G401.6 (cell line): Measurements from ENCODE around the gene ZSCAN18.

Experiments
- FAIRE-seq: peaks from 2 replicates; lab custom pipeline; 2012; peaks lifted over from hg19 to GRCh38; lab: Jason Lieb, UNC

Gene ZSCAN18

DNA sequence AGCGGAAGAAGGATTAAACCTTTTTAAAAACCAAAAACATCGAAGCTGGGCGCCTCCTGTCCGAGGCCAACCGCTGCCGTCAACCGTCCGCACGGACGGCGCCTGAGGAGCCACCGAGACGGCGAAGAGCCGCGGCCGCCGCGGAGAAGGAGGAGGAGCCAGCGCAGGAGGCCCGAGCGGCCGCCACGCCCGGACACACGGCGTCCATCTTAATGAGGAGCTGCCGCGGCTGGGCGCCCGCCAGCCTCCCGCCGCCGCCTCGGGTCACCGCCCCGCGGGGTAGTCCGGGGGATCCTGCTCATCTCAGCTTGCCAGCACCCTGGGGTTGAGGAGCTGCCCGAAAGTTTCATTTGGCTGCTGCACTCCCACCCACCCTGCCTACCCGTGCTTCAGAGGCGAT lies 53.6 kb downstream of the ZSCAN18 start:
- FAIRE-seq: no peak

DNA sequence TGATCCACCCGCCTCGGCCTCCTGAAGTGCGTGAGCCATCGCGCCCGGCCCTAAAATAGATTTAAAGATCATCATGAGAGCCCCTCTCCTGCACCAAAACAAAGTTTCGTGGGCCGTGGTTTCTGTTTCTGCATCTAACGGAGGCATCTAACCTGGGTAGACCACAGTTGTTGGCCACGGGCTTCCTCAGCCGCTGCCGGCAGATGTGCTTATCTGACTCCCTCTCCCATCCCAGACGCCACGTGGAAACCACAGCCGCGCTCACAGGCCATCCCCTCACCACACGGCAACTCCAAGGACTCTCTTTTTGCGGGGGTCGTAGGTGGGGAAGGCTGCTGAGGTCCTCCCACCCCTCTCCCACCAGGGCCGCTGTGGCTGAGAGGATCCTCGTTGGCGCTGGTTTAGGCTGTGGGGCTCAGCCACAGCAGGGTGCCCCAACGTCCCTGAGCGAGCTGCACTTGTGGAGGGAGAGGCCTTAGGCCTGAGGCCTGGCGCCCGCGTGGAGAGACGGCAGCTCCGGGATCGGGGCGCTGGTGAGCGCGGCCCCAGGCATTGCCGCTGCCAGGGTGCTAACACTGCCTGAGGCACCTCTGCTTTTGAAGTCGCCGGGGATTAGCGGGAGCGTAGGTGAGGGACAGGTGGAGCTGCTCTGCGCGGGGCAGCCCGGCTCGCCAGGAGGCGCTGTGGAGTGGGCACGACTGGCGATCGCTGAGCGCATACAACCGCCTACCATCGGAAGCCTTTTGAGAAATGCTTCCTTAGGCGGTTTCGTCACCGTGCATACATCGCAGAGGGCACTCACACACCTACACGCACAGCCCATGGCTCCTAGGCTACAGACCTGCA lies 55.3 kb downstream of the ZSCAN18 start:
- no peak for FAIRE-seq

DNA sequence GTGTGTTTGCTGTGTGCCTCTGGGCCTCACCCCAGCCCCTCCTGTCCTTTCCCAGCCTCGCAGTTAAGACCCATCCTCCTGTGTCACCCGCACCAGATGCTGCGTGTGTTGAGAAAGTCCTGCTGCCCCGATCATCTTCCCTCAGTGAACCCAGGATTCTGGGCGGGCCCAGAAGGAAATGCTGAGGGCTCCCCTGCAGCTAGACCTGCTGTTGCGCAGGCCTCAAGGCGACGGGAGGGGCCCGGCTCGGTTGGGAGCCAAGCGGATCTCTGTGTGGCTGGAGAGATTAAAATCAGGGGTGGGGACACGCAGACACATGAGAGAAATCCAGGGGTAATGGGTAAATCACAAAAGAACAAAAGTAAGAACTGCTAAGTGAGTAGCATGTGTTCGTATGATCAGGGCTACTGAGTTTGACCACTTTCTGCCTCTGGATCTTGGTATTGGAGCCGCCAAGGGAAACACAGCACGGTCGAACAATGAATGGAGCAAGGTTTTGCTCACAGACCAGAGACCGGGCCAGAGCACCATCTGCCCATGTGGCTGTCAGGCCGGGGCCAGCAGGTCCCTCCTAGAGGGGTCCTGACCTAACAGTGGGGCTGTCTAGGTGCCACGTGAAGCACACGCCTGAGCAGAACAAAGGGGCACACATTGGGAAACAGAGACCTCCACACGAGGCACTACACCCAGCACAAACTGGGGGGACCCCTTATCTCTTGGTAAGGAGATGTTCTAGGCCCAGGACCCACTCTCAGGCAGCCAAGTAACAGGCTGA lies 57.1 kb downstream of the ZSCAN18 start:
- FAIRE-seq: no peak

DNA sequence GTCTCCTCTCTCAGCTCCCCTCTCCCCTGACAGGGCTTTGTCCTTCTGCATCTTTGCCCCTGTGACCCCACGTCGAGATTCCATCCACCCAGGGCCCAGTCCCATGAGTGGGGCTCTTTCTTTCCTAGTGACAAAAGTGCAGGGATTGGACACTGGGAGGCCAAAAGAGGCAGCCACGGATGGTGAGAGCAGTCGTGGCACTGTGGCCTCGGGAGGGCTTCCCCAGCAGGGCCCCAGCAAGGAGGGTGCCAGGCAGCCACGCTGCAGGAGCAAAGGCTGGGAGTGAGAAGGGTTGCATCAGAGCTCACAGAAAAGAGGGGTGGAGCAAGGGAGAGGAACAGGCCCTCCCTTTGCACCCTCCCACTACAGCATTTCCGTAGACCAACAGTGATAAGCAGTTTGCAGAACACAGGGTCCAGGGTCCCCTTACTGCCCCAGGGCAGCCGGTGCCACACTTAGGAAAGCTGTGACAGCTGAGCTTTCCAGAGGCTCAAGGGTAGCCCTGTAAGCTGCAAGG lies 59.3 kb downstream of the ZSCAN18 start:
- no peak for FAIRE-seq

DNA sequence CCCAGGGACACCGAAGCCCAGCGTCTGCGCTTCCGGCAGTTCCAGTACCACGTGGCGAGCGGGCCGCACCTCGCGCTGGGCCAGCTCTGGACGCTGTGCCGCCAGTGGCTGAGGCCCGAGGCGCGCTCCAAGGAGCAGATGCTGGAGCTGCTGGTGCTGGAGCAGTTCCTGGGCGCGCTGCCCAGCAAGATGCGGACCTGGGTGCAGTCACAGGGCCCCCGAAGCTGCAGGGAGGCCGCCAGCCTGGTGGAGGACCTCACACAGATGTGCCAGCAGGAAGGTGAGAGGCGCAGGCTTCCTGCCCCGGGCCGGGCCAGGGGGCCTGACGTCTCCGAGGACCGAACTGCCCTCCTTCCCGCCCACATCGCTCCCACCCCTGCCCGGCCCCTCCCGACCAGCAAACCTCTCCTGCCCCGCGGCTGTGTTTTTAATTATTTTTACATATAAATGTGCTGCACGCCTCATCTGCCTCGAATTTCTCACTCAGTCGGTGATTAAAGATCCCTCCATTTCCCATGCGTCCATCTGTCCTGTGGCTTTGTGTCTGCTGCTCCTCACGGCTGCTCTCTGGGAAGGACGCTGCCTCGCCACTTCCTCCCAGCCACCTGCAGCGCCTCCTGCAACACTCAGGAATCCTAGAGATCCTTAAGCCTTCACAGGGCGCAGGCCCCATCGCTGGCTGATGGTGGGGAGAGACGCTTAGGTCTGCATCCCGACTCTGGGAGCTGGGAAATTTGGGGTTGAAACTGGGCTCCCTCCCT lies 59.9 kb downstream of the ZSCAN18 start:
- no peak for FAIRE-seq

DNA sequence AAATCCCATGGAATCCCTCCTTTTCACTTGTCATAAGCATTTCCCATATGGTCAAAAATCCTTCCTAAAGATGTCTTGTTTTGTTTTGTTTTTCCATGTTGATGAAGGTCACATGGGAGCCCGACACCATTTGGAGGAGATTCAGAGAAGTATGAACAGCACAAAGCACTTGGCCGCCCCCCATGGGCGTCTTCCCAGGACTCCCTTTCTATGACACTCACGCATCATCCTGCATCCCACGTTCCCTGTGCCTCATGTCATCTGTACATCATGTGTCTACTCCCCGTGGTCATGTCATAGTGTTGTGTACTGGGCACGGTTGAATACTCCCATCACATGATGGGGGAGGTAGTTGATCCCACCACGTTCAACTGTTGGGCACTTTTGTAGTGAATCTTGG lies 62.2 kb downstream of the ZSCAN18 start:
- FAIRE-seq: no peak

DNA sequence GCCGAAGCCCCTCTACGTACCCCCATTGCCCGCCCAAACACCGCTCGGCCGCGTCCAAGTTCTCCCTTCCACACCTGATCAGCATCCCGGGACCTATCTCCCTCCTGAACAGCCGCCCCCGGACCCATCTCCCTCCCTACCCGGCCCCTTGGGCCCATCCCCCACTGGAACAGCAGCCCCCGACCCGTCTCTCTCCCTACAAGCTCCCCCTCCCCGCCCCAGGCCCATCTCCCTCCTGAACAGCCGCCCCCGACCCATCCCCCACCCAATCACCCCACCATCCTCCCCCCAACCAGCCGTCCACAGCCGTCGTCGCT lies 63.6 kb downstream of the ZSCAN18 start:
- FAIRE-seq: no peak
